NOMO-1 (cell line): ENCODE results near the gene SORBS1.

Source experiments
- DNase-seq, 2 experiments: peaks; one replicate each; lab custom pipeline; 2025; ENCODE audit not compliant: unreplicated experiment in 2 of 2; lab: John Stamatoyannopoulos, UW

The SORBS1 gene

GRCh38 chr10:95280637-95281036, 280.5 kb downstream of the SORBS1 start:
- DNase-seq = no peak

GRCh38 chr10:95279042-95279820, 281.9 kb downstream of the SORBS1 start:
- no peak for DNase-seq

GRCh38 chr10:95278061-95278988, 282.8 kb downstream of the SORBS1 start:
- DNase-seq = no peak

- no peak for DNase-seq
Measured at GRCh38 chr10:95277614-95278013, 283.6 kb downstream of the SORBS1 start.

GRCh38 chr10:95277201-95277570, 284.0 kb downstream of the SORBS1 start:
- no peak for DNase-seq

- no peak for DNase-seq
Measured at GRCh38 chr10:95276367-95277200, 284.6 kb downstream of the SORBS1 start.

GRCh38 chr10:95275726-95276366, 285.3 kb downstream of the SORBS1 start:
- no peak for DNase-seq

- DNase-seq = no peak
Measured at GRCh38 chr10:95273393-95274312, 287.5 kb downstream of the SORBS1 start.

GRCh38 chr10:95268438-95268837, 292.7 kb downstream of the SORBS1 start:
- DNase-seq = no peak

GRCh38 chr10:95267251-95267650, 293.9 kb downstream of the SORBS1 start:
- no peak for DNase-seq

- peak; percentile 36 to 81 for DNase-seq
Measured at GRCh38 chr10:95266674-95267095, 294.5 kb downstream of the SORBS1 start.

- DNase-seq = no peak
Measured at GRCh38 chr10:95265572-95265971, 295.6 kb downstream of the SORBS1 start.

GRCh38 chr10:95264227-95265051, 296.7 kb downstream of the SORBS1 start:
- DNase-seq = no peak

- no peak for DNase-seq
Measured at GRCh38 chr10:95263864-95264226, 297.3 kb downstream of the SORBS1 start.

GRCh38 chr10:95262763-95263518, 298.2 kb downstream of the SORBS1 start:
- no peak for DNase-seq

GRCh38 chr10:95261926-95262325, 299.2 kb downstream of the SORBS1 start:
- DNase-seq = no peak
